Activated CD8-positive, alpha-beta T cell treated with anti-CD3 and anti-CD28 coated beads, Interleukin-2, amount 10 ng/mL, durations not matched to agents 7 days and 5 days (primary cell): Measurements from ENCODE around the gene ZNF800. TPM values are rescaled to one million over a fixed set of nuclear protein-coding genes. Genes with fewer than 3 reads are reported as not detected.
A peak's percentile ranks its signal among the peaks of the same experiment; 100 is the strongest.
"Not testable (repeated sequence)": the region's sequence is repeated elsewhere in the genome, so short reads cannot be mapped to it uniquely, and the experiment has no call there.

Source experiments
- ATAC-seq: fragments of 150-1000 bp; cut with Tn5 transposase; one replicate; pipeline ENCODE4 v1.10.0; 2021; ENCODE audit warnings: moderate library complexity
- CTCF ChIA-PET: fragments of 350-600 bp; sonication (Branson Sonifier 250); formaldehyde crosslinking; loops from one replicate; lab custom pipeline; 2021; ENCODE audit warnings: antibody characterized with exemption; lab: Charles Lee
- POLR2A ChIA-PET: fragments of 350-600 bp; sonication (Branson Sonifier 250); formaldehyde crosslinking; loops from one replicate; lab custom pipeline; 2021; ENCODE audit warnings: antibody characterized with exemption; lab: Charles Lee
- DNase-seq: peaks from one replicate; pipeline ENCODE4 v3.0.0-alpha.2; 2020
- H3K27ac Mint-ChIP-seq: one replicate; pipeline ENCODE4 v1.8.0; 2021; ENCODE audit warnings: mild to moderate bottlenecking, mixed read lengths
- H3K27me3 Mint-ChIP-seq: one replicate; pipeline ENCODE4 v1.8.0; 2021; ENCODE audit warnings: low read depth, mixed read lengths
- H3K36me3 Mint-ChIP-seq: one replicate; pipeline ENCODE4 v1.8.0; 2021; ENCODE audit warnings: low read depth, mixed read lengths
- H3K4me1 Mint-ChIP-seq: one replicate; pipeline ENCODE4 v1.8.0; 2021; ENCODE audit warnings: low read depth, mixed read lengths
- H3K4me3 Mint-ChIP-seq: one replicate; pipeline ENCODE4 v1.8.0; 2021; ENCODE audit warnings: mild to moderate bottlenecking, mixed read lengths
- H3K9me3 Mint-ChIP-seq: one replicate; pipeline ENCODE4 v1.8.0; 2022; ENCODE audit warnings: mixed read lengths; ENCODE audit not compliant: insufficient read depth
- total RNA-seq, 2 experiments: library from RNA; stranded (reverse); gene quantifications; one replicate each; pipeline ENCODE4 v1.2.3, GENCODE V29; 2021

The ZNF800 gene
- total RNA-seq, 2 experiments from 2014 or later: 40.7 to 43.2 TPM

GRCh38 chr7:127413962-127414361 lies 21.5 kb upstream of the ZNF800 start:
- CTCF ChIA-PET: interaction anchor here (0.8 to 2.7 kb wide), 7 partner anchors 9 to 66 kb away, joined by 3 to 15 read pairs (median 5); partner anchors contain the start of gene ZNF800
- H3K27me3 Mint-ChIP-seq: no peaks in the 10 kb centered on the region
- H3K27ac Mint-ChIP-seq: peak overlapping the region; percentile 86
- H3K4me3 Mint-ChIP-seq: peak overlapping the region; percentile 29
- peak; percentile 87 for ATAC-seq
- DNase-seq: no peak
- POLR2A ChIA-PET: interaction anchor here (2.0 to 3.2 kb wide), 2 partner anchors 22 to 171 kb away, joined by 5 to 51 read pairs; partner anchors contain the start of genes GCC1 and ZNF800
- no peaks in the 10 kb centered on the region for H3K9me3 Mint-ChIP-seq
- peaks cover 57% of the 10 kb centered on the region for H3K4me1 Mint-ChIP-seq
- peaks cover 8% of the 10 kb centered on the region for H3K36me3 Mint-ChIP-seq

GRCh38 chr7:127413326-127413725 lies 20.8 kb upstream of the ZNF800 start:
- POLR2A ChIA-PET: interaction anchor here (2.0 to 3.2 kb wide), 2 partner anchors 21 to 172 kb away, joined by 5 to 51 read pairs; partner anchors contain the start of genes GCC1 and ZNF800
- CTCF ChIA-PET: interaction anchor here (1.2 to 2.7 kb wide), 4 partner anchors 9 to 34 kb away, joined by 4 to 15 read pairs (median 6); no protein-coding TSS in a partner anchor

GRCh38 chr7:127411176-127411575 lies 18.7 kb upstream of the ZNF800 start:
- Mint-ChIP-seq H3K4me3 (no peak overlapping the region), H3K36me3 (peaks cover 6% of the 10 kb centered on the region), H3K27ac (no peak overlapping the region), H3K4me1 (peaks cover 37% of the 10 kb centered on the region), H3K27me3 (peaks cover under 1% of the 10 kb centered on the region), H3K9me3 (no peaks in the 10 kb centered on the region)
- DNase-seq (no peak), ATAC-seq (no peak)
- ChIA-PET CTCF (interaction anchor here (0.6 kb wide), 1 partner anchor 51 kb away, joined by 4 read pairs; no protein-coding TSS in a partner anchor), POLR2A (no interaction called here)

More at GRCh38 chr7:127413326-127413725, 20.8 kb upstream of the ZNF800 start:
- H3K27me3 Mint-ChIP-seq: no peaks in the 10 kb centered on the region
- H3K36me3 Mint-ChIP-seq: peaks cover 8% of the 10 kb centered on the region
- ATAC-seq: no peak
- peaks cover 54% of the 10 kb centered on the region for H3K4me1 Mint-ChIP-seq
- peak overlapping the region; percentile 86 for H3K27ac Mint-ChIP-seq
- H3K4me3 Mint-ChIP-seq: peak overlapping the region; percentile 29
- no peaks in the 10 kb centered on the region for H3K9me3 Mint-ChIP-seq
- no peak for DNase-seq

- CTCF ChIA-PET: interaction anchor here (1.1 kb wide), 1 partner anchor 61 kb away, joined by 3 read pairs; no protein-coding TSS in a partner anchor
- POLR2A ChIA-PET: interaction anchor here (1.7 kb wide), 1 partner anchor 17 kb away, joined by 7 read pairs; the partner anchor contains the start of gene ZNF800
Observed at GRCh38 chr7:127409629-127410028, 17.1 kb upstream of the ZNF800 start.

GRCh38 chr7:127404286-127405072 lies 12.0 kb upstream of the ZNF800 start:
- no peaks in the 10 kb centered on the region for H3K36me3 Mint-ChIP-seq
- ATAC-seq: no peak
- ChIA-PET POLR2A (interaction anchor here (3.7 kb wide), 1 partner anchor 12 kb away, joined by 41 read pairs; the partner anchor contains the start of gene ZNF800), CTCF (interaction anchor here (0.9 to 3.4 kb wide), 7 partner anchors 8 to 56 kb away, joined by 3 to 26 read pairs (median 5); partner anchors contain the start of gene ZNF800)
- DNase-seq: no peak
- H3K27ac Mint-ChIP-seq: no peak overlapping the region
- peaks cover 12% of the 10 kb centered on the region for H3K4me1 Mint-ChIP-seq
- H3K4me3 Mint-ChIP-seq: no peak overlapping the region
- H3K27me3 Mint-ChIP-seq: peaks cover 6% of the 10 kb centered on the region
- no peaks in the 10 kb centered on the region for H3K9me3 Mint-ChIP-seq

More at GRCh38 chr7:127409629-127410028, 17.1 kb upstream of the ZNF800 start:
- H3K9me3 Mint-ChIP-seq: no peaks in the 10 kb centered on the region
- no peak overlapping the region for H3K4me3 Mint-ChIP-seq
- H3K4me1 Mint-ChIP-seq: peaks cover 29% of the 10 kb centered on the region
- no peak for DNase-seq
- H3K27ac Mint-ChIP-seq: no peak overlapping the region
- peaks cover 3% of the 10 kb centered on the region for H3K27me3 Mint-ChIP-seq
- no peak for ATAC-seq
- peaks cover under 1% of the 10 kb centered on the region for H3K36me3 Mint-ChIP-seq

GRCh38 chr7:127396184-127396583 lies 3.7 kb upstream of the ZNF800 start:
- peaks cover 27% of the 10 kb centered on the region for H3K4me1 Mint-ChIP-seq
- DNase-seq (no peak), ATAC-seq (no peak)
- H3K9me3 Mint-ChIP-seq: no peaks in the 10 kb centered on the region
- peaks cover 5% of the 10 kb centered on the region for H3K36me3 Mint-ChIP-seq
- no peak overlapping the region for H3K4me3 Mint-ChIP-seq
- ChIA-PET POLR2A (no interaction called here), CTCF (interaction anchor here (0.7 kb wide), 1 partner anchor 51 kb away, joined by 3 read pairs; no protein-coding TSS in a partner anchor)
- H3K27ac Mint-ChIP-seq: peak overlapping the region; percentile 20
- H3K27me3 Mint-ChIP-seq: peaks cover 2% of the 10 kb centered on the region

GRCh38 chr7:127395104-127395503 lies 2.6 kb upstream of the ZNF800 start:
- CTCF ChIA-PET: interaction anchor here (4.7 to 6.1 kb wide), 2 partner anchors 10 to 52 kb away, joined by 24 to 35 read pairs; no protein-coding TSS in a partner anchor
- H3K27me3 Mint-ChIP-seq, DNase-seq, POLR2A ChIA-PET, H3K4me3 Mint-ChIP-seq, ATAC-seq, H3K9me3 Mint-ChIP-seq, H3K27ac Mint-ChIP-seq: not testable (repeated sequence)
- Mint-ChIP-seq H3K36me3 (peaks cover 14% of the 10 kb centered on the region), H3K4me1 (peaks cover 38% of the 10 kb centered on the region)

- Mint-ChIP-seq H3K4me3 (peak overlapping the region; percentile 87), H3K27ac (peak overlapping the region; percentile 97), H3K9me3 (no peaks in the 10 kb centered on the region), H3K36me3 (peaks cover 27% of the 10 kb centered on the region), H3K4me1 (peaks cover 52% of the 10 kb centered on the region), H3K27me3 (no peaks in the 10 kb centered on the region)
- POLR2A ChIA-PET: interaction anchor here (1.1 to 3.2 kb wide), 6 partner anchors 9 to 112 kb away, joined by 3 to 51 read pairs (median 12); no protein-coding TSS in a partner anchor
- CTCF ChIA-PET: interaction anchor here (2.4 to 6.1 kb wide), 4 partner anchors 11 to 53 kb away, joined by 10 to 35 read pairs (median 22); no protein-coding TSS in a partner anchor
- ATAC-seq (no peak), DNase-seq (no peak)
Observed at GRCh38 chr7:127393368-127394058, 1.0 kb upstream of the ZNF800 start.

GRCh38 chr7:127392182-127392565 lies 334 bp downstream of the ZNF800 start:
- Mint-ChIP-seq H3K4me3 (peak overlapping the region; percentile 98), H3K36me3 (peaks cover 39% of the 10 kb centered on the region), H3K27ac (peak overlapping the region; percentile 98), H3K4me1 (peaks cover 60% of the 10 kb centered on the region), H3K9me3 (no peaks in the 10 kb centered on the region), H3K27me3 (no peaks in the 10 kb centered on the region)
- ChIA-PET CTCF (interaction anchor here (1.1 to 6.1 kb wide), 7 partner anchors 13 to 55 kb away, joined by 3 to 35 read pairs (median 10); no protein-coding TSS in a partner anchor), POLR2A (interaction anchor here (0.6 to 3.2 kb wide), 25 partner anchors 8 to 667 kb away, joined by 3 to 51 read pairs (median 7); partner anchors contain the start of genes ARF5 and GCC1)
- DNase-seq: peak; percentile 74
- peak; percentile 72 for ATAC-seq

- H3K4me1 Mint-ChIP-seq: peaks cover 61% of the 10 kb centered on the region
- no peaks in the 10 kb centered on the region for H3K27me3 Mint-ChIP-seq
- peak; percentile 63 for ATAC-seq
- peak overlapping the region; percentile 98 for H3K27ac Mint-ChIP-seq
- no peaks in the 10 kb centered on the region for H3K9me3 Mint-ChIP-seq
- ChIA-PET CTCF (interaction anchor here (1.1 to 6.1 kb wide), 6 partner anchors 13 to 55 kb away, joined by 3 to 35 read pairs (median 14); no protein-coding TSS in a partner anchor), POLR2A (interaction anchor here (0.6 to 3.2 kb wide), 29 partner anchors 7 to 668 kb away, joined by 3 to 51 read pairs (median 6); partner anchors contain the start of genes ARF5 and GCC1)
- H3K4me3 Mint-ChIP-seq: peak overlapping the region; percentile 98
- DNase-seq: peak; percentile 70
- H3K36me3 Mint-ChIP-seq: peaks cover 41% of the 10 kb centered on the region
Observed at GRCh38 chr7:127391591-127392181, 822 bp downstream of the ZNF800 start.
